Kasumi-1 (cell line): ENCODE data around the gene STRIP1.

Source experiments
- DNase-seq, 2 experiments: peaks; one replicate each; lab custom pipeline; 2025; lab: John Stamatoyannopoulos, UW

Gene STRIP1

GRCh38 chr1:110091791-110092190 is 57.4 kb downstream of the STRIP1 start:
- DNase-seq: no peak

DNA sequence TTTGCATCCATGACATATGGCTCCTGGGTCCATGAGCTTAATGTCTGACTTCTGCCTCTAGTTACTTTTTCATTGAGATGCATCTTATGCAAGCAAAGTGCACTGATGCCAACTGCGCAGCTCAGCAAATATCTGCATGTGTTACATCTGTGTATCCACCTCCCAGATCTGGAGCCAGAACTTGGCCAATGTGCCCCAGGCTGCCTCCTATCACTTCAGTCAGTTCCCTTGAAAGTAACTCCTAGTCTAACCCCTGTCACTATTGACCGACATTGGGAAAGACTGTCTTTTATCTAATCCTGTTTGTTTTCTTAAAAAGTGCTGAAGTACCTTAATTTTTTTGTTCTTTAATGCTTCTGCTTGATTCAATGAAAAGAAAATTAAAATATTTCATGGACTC is 58.6 kb downstream of the STRIP1 start:
- DNase-seq: no peak

DNA sequence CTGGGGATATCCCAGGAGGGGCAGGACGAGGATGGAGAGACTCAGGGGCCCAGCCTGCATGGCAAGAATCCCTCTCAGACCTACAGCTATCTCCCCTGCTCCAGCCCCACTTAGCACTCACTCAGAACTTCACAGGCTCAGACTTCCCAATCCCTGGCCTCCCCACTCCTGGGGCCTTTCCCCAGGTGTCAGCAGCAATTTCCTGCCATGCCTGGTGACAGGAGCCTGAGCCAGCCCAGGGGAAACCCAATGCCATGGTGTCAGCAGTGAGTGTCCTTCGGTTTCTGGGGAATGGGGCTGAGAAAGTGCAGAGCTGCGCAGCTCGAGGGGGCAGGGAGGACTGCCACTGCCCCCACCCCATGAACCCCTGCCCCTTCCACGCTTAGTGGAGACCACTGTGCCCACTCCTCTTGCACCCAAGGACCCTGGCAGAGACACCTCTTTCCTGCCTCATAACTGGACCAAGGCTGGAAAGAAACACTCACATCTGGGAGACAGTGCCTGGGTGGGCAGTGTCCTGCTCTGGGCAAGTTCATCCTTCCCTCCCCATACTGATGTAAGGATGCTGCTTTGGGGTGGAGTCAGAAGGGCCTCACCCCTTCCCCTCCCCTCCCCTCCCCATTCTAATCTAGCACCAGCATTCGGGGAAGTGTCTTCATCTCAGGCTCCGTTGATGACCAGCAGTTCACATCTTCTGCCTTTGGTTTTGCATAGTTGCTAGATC is 60.7 kb downstream of the STRIP1 start:
- DNase-seq: no peak

GRCh38 chr1:110097507-110098221 is 63.2 kb downstream of the STRIP1 start:
- no peak for DNase-seq

- no peak for DNase-seq
Observed at GRCh38 chr1:110098222-110099026, 64.0 kb downstream of the STRIP1 start.

GRCh38 chr1:110100335-110100734 is 65.9 kb downstream of the STRIP1 start:
- DNase-seq: no peak

DNA sequence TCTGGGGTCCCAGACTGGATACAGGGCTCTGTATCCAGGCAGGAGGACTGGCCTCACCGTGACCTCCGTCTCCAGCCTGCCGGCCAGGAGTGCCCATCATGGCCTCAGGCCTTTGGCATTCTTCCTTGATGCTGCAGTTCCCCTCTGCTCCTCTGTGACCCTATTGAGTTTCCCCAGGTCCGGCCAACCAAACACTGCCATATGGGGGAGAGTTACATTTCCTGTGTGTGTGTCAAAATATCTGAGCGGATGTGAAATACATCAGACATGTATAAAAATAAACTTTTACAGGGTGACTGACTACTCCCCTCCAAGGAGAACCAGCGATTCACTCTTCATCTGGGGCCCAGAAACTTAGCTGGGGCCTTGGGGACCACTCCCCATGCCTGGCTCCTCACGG is 67.7 kb downstream of the STRIP1 start:
- DNase-seq: peak; percentile 77 to 78
